GM23338 (cell line): ENCODE data around the gene KCNK1. TPM values are rescaled to one million over a fixed set of nuclear protein-coding genes. Genes with fewer than 3 reads are reported as not detected.

Experiments
- ATAC-seq: fragments of 200-7000 bp; cut with Tn5 transposase; 3 replicates; pipeline ENCODE4 v1.9.1; 2020
- DNase-seq: peaks from one replicate; pipeline ENCODE4 v3.0.0-alpha.2; 2015; ENCODE audit warnings: low spot score
- H2AFZ ChIP-seq: fragments of 200-600 bp; sonication (generic); 2 replicates; pipeline ENCODE4 v1.8.0; 2016; ENCODE audit warnings: antibody characterized with exemption, mild to moderate bottlenecking, moderate library complexity
- H3F3A ChIP-seq: fragments of 200-600 bp; sonication (generic); replicated peaks from 2 replicates; pipeline ENCODE4 v1.8.0; 2017; ENCODE audit warnings: antibody characterized with exemption, mixed run types, low read depth
- H3K27ac ChIP-seq: fragments of 200-600 bp; sonication (generic); 2 replicates; pipeline ENCODE4 v1.6.1; 2016; ENCODE audit warnings: low read depth
- H3K27me3 ChIP-seq: fragments of 200-600 bp; sonication (generic); 2 replicates; pipeline ENCODE4 v1.8.0; 2016; ENCODE audit warnings: mild to moderate bottlenecking, mixed run types, moderate library complexity; ENCODE audit not compliant: insufficient read depth
- H3K36me3 ChIP-seq: fragments of 200-600 bp; sonication (generic); 2 replicates; pipeline ENCODE4 v1.8.0; 2016; ENCODE audit warnings: mild to moderate bottlenecking; ENCODE audit not compliant: insufficient read depth
- H3K4me1 ChIP-seq: fragments of 200-600 bp; sonication (generic); 2 replicates; pipeline ENCODE4 v1.8.0; 2016; ENCODE audit warnings: mild to moderate bottlenecking, moderate library complexity; ENCODE audit not compliant: insufficient read depth
- H3K4me2 ChIP-seq: fragments of 200-600 bp; sonication (generic); 2 replicates; pipeline ENCODE4 v1.7.1; 2017; ENCODE audit warnings: mixed run types
- H3K4me3 ChIP-seq: fragments of 200-600 bp; sonication (generic); 2 replicates; pipeline ENCODE4 v1.6.1; 2016; ENCODE audit warnings: mixed run types
- H3K79me2 ChIP-seq: fragments of 200-600 bp; sonication (generic); replicated peaks from 2 replicates; pipeline ENCODE4 v1.8.0; 2017; ENCODE audit warnings: mild to moderate bottlenecking; ENCODE audit not compliant: insufficient read depth
- H3K9me2 ChIP-seq: fragments of 200-600 bp; sonication (generic); 2 replicates; pipeline ENCODE4 v1.8.0; 2017; ENCODE audit not compliant: insufficient read depth
- H4K20me1 ChIP-seq: fragments of 200-600 bp; sonication (generic); replicated peaks from 2 replicates; pipeline ENCODE4 v1.8.0; 2017; ENCODE audit warnings: mild to moderate bottlenecking; ENCODE audit not compliant: insufficient read depth
- H3K27ac Mint-ChIP-seq: 2 replicates; pipeline ENCODE4 v1.8.0; 2020; ENCODE audit warnings: inconsistent platforms, mild to moderate bottlenecking, moderate library complexity, mixed read lengths
- H3K27me3 Mint-ChIP-seq: 3 replicates; pipeline ENCODE4 v1.8.0; 2022; ENCODE audit warnings: low read depth, mild to moderate bottlenecking, moderate library complexity, mixed read lengths, inconsistent platforms; ENCODE audit not compliant: insufficient read depth, poor library complexity
- H3K36me3 Mint-ChIP-seq: 3 replicates; pipeline ENCODE4 v1.8.0; 2021; ENCODE audit warnings: low read depth, mild to moderate bottlenecking, inconsistent platforms, moderate library complexity, mixed read lengths
- H3K4me1 Mint-ChIP-seq: 3 replicates; pipeline ENCODE4 v1.8.0; 2020; ENCODE audit warnings: mild to moderate bottlenecking, inconsistent platforms, mixed read lengths
- H3K4me3 Mint-ChIP-seq: 3 replicates; pipeline ENCODE4 v1.8.0; 2021; ENCODE audit warnings: moderate library complexity, mild to moderate bottlenecking, inconsistent platforms, mixed read lengths
- H3K9me3 Mint-ChIP-seq: 3 replicates; pipeline ENCODE4 v1.8.0; 2020; ENCODE audit warnings: moderate library complexity, mild to moderate bottlenecking, inconsistent platforms, mixed read lengths
- CREB1 ChIP-seq: fragments of 250-450 bp; sonication (Bioruptor Pico); IDR thresholded peaks from 2 replicates; pipeline ENCODE4 v1.5.0; 2020; ENCODE audit warnings: low read depth, mild to moderate bottlenecking, moderate library complexity
- CTCF ChIP-seq, 2 experiments: fragments of 200-600 bp in 1 of 2; sonication (generic) in 1 of 2; conservative IDR thresholded peaks; 2 replicates each; pipeline versions ENCODE4 v1.5.1 to v1.6.1; 2016 to 2017; ENCODE audit warnings: antibody characterized with exemption in 2 of 2, low read depth in 2 of 2, mild to moderate bottlenecking in 2 of 2, moderate library complexity in 1 of 2
- EZH2 ChIP-seq: fragments of 200-600 bp; sonication (generic); IDR thresholded peaks from one replicate; pipeline ENCODE4 v1.8.0; 2017; ENCODE audit warnings: antibody characterized with exemption, mild to moderate bottlenecking, low read depth; ENCODE audit not compliant: unreplicated experiment
- EZH2phosphoT487 ChIP-seq: fragments of 200-600 bp; sonication (generic); IDR thresholded peaks from one replicate; pipeline ENCODE4 v1.8.1; 2018; ENCODE audit warnings: antibody characterized with exemption; ENCODE audit not compliant: unreplicated experiment
- JUNB ChIP-seq: IDR thresholded peaks from one replicate; pipeline ENCODE4 v1.6.1; 2016; ENCODE audit warnings: antibody characterized with exemption; ENCODE audit not compliant: unreplicated experiment
- NANOG ChIP-seq: IDR thresholded peaks from 2 replicates; pipeline ENCODE4 v1.6.1; 2016; ENCODE audit warnings: antibody characterized with exemption, borderline replicate concordance
- STAT1 ChIP-seq: IDR thresholded peaks from one replicate; pipeline ENCODE4 v1.6.1; 2016; ENCODE audit warnings: antibody characterized with exemption; ENCODE audit not compliant: unreplicated experiment
- ZNF114 ChIP-seq: fragments of 250-450 bp; sonication (Bioruptor Pico); IDR thresholded peaks from 2 replicates; pipeline ENCODE4 v1.5.0; 2020; ENCODE audit warnings: mild to moderate bottlenecking, moderate library complexity
- ZNF331 ChIP-seq: fragments of 250-450 bp; sonication (Bioruptor Pico); IDR thresholded peaks from 2 replicates; pipeline ENCODE4 v1.5.0; 2020; ENCODE audit warnings: low read depth, mild to moderate bottlenecking, moderate library complexity
- polyA plus RNA-seq: library from polyadenylated mRNA; unstranded; fragments of >200 nt; fragmentation: Nextera tagmentation; extraction: Ambion mirVana; gene quantifications from 2 replicates; pipeline ENCODE4 v1.2.1, GENCODE V29; 2016
- total RNA-seq: library from RNA; depleted of rRNA; stranded (reverse); fragments of >200 nt; shearing (Covaris generic); gene quantifications from 2 replicates; pipeline ENCODE4 v1.2.3, GENCODE V29; 2014
- TF ChIP-seq, protein P1 (sequence below): IDR thresholded peaks from 2 replicates; pipeline ENCODE4 v1.6.1; 2016; ENCODE audit warnings: antibody characterized with exemption

KCNK1 gene
- total and polyA plus RNA-seq, 2 experiments from 2014 or later: 10.1 to 12.7 TPM

GRCh38 chr1:233665575-233666270 lies 51.8 kb downstream of the KCNK1 start:
- Histone ChIP-seq H3F3A (no peaks in the 10 kb centered on the region), H3K4me1 (no peaks in the 10 kb centered on the region), H3K27me3 (no peaks in the 10 kb centered on the region), H4K20me1 (no peaks in the 10 kb centered on the region), H3K4me2 (no peak overlapping the region), H2AFZ (no peak overlapping the region), H3K4me3 (no peak overlapping the region), H3K9me2 (no peaks in the 10 kb centered on the region), H3K79me2 (no peaks in the 10 kb centered on the region), H3K36me3 (no peaks in the 10 kb centered on the region; the same call in 1 of the 2 replicates), H3K27ac (no peak overlapping the region)
- Mint-ChIP-seq H3K4me3 (no peak overlapping the region), H3K27me3 (no peaks in the 10 kb centered on the region), H3K27ac (no peak overlapping the region), H3K36me3 (peaks cover 19% of the 10 kb centered on the region), H3K9me3 (no peaks in the 10 kb centered on the region), H3K4me1 (no peaks in the 10 kb centered on the region; the same call in 2 of the 3 replicates)
- DNase-seq (no peak), ATAC-seq (no peak)
- TF ChIP-seq STAT1: no peak

DNA sequence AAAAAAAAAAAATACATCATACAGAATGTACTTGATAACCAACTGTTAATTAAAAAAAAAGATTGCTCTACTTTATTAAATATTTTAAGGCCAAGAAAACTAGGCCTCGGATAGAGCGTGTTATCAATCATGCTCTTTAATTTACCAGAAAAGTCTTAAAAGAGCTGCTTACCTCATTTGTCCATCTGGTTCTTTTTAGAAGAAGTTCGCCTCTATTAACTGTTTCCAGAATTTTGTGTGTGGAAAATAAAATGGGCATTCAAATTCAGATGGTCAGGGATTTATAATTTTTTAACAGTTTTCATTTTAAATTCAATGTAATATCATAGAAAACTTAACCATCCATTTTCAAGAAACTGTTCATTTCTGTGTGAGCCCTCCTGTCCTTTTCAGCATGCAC lies 53.8 kb downstream of the KCNK1 start:
- Histone ChIP-seq H2AFZ (no peak overlapping the region), H3K79me2 (no peaks in the 10 kb centered on the region), H3K4me1 (no peaks in the 10 kb centered on the region), H3K27ac (no peak overlapping the region), H3F3A (no peaks in the 10 kb centered on the region), H3K27me3 (no peaks in the 10 kb centered on the region), H3K4me3 (no peak overlapping the region), H3K4me2 (no peak overlapping the region), H3K9me2 (no peaks in the 10 kb centered on the region), H4K20me1 (no peaks in the 10 kb centered on the region), H3K36me3 (peaks cover 7% of the 10 kb centered on the region; the same call in 1 of the 2 replicates)
- Mint-ChIP-seq H3K27me3 (no peaks in the 10 kb centered on the region), H3K4me1 (no peaks in the 10 kb centered on the region; the same call in 2 of the 3 replicates), H3K27ac (no peak overlapping the region), H3K36me3 (peaks cover 27% of the 10 kb centered on the region), H3K4me3 (no peak overlapping the region), H3K9me3 (no peaks in the 10 kb centered on the region)
- TF ChIP-seq NANOG (no peak), ZNF331 (CRISPR knock-in tag) (no peak), CREB1 (no peak)
- ATAC-seq: no peak
- DNase-seq: no peak

DNA sequence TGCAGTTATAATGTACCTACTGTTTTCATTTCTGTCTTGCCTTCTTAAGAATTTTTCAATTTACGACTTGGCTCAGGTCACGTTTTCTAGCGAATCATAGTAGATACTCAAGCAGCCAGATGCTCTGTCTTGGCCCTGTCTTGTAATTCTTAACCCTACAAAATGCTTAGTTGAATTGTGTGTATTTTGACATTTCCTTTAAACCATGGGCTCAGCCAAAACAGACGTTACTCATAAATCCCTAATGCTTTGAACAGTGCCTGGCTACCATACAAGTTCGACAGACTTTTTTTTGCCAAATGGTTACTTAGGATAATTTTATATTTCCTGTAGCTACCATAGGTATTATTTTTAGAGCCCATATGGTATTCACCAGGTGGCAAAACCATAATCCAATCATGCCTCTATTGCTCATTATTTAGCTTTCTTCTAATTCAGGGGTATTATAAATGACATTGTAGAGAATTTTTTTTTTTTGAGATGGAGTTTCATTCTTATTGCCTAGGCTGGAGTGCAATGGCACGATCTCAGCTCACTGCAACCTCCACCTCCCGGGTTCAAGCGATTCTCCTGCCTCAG lies 54.3 kb downstream of the KCNK1 start:
- H3K4me3 Mint-ChIP-seq: no peak overlapping the region
- no peak overlapping the region for H3K4me3 ChIP-seq
- no peak overlapping the region for H2AFZ ChIP-seq
- no peak overlapping the region for H3K4me2 ChIP-seq
- H3K9me2 ChIP-seq: no peaks in the 10 kb centered on the region
- H3K27me3 ChIP-seq: no peaks in the 10 kb centered on the region
- H3K4me1 ChIP-seq: no peaks in the 10 kb centered on the region
- H3K4me1 Mint-ChIP-seq: no peaks in the 10 kb centered on the region; the same call in 2 of the 3 replicates
- H3K36me3 Mint-ChIP-seq: peaks cover 29% of the 10 kb centered on the region
- H3F3A ChIP-seq: no peaks in the 10 kb centered on the region
- H3K27ac Mint-ChIP-seq: no peak overlapping the region
- TF ChIP-seq, protein P1, sequence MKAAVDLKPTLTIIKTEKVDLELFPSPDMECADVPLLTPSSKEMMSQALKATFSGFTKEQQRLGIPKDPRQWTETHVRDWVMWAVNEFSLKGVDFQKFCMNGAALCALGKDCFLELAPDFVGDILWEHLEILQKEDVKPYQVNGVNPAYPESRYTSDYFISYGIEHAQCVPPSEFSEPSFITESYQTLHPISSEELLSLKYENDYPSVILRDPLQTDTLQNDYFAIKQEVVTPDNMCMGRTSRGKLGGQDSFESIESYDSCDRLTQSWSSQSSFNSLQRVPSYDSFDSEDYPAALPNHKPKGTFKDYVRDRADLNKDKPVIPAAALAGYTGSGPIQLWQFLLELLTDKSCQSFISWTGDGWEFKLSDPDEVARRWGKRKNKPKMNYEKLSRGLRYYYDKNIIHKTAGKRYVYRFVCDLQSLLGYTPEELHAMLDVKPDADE: no peak
- TF ChIP-seq JUNB (no peak), EZH2 (no peak), STAT1 (no peak), ZNF114 (CRISPR knock-in tag) (no peak), CTCF (conservative IDR thresholded peaks at IDR 0.05; ENCODE audit: low read depth in 2 of 2) (no peak), CREB1 (no peak), EZH2phosphoT487 (no peak), NANOG (no peak)
- no peaks in the 10 kb centered on the region for H3K9me3 Mint-ChIP-seq
- H3K27me3 Mint-ChIP-seq: no peaks in the 10 kb centered on the region
- DNase-seq (no peak), ATAC-seq (no peak)
- H4K20me1 ChIP-seq: no peaks in the 10 kb centered on the region
- no peaks in the 10 kb centered on the region for H3K79me2 ChIP-seq
- H3K36me3 ChIP-seq: peaks cover 7% of the 10 kb centered on the region; the same call in 1 of the 2 replicates
- H3K27ac ChIP-seq: no peak overlapping the region
